HCT116 (cell line): Measurements from ENCODE around the gene MAP2K1.

ENCODE experiments used
- EZH2 ChIP-seq: fragments of 200-600 bp; sonication (generic); IDR thresholded peaks from 2 replicates; pipeline ENCODE4 v1.6.1; 2017; ENCODE audit warnings: antibody characterized with exemption, mixed run types
- POLR2A ChIP-seq: IDR thresholded peaks from 2 replicates; pipeline ENCODE4 v1.7.0; 2011; ENCODE audit warnings: borderline replicate concordance; ENCODE audit not compliant: insufficient read depth, insufficient read length; ENCODE audit errors: extremely low read depth
- POLR2AphosphoS5 ChIP-seq: IDR thresholded peaks from 2 replicates; pipeline ENCODE4 v1.6.1; 2011; ENCODE audit warnings: mild to moderate bottlenecking, low read depth, low read length, moderate library complexity
- RAD21 ChIP-seq: IDR thresholded peaks from 2 replicates; pipeline ENCODE4 v1.6.1; 2012; ENCODE audit warnings: low read depth, mild to moderate bottlenecking
- SIN3A ChIP-seq: IDR thresholded peaks from 2 replicates; pipeline ENCODE4 v1.6.1; 2012; ENCODE audit warnings: low read depth
- SP1 ChIP-seq: IDR thresholded peaks from 2 replicates; pipeline ENCODE4 v1.6.1; 2012; ENCODE audit warnings: low read depth
- TCF7L2 ChIP-seq: IDR thresholded peaks from 2 replicates; pipeline ENCODE4 v1.7.0; 2011; ENCODE audit warnings: borderline replicate concordance, inconsistent platforms; ENCODE audit not compliant: insufficient read depth, insufficient read length; ENCODE audit errors: extremely low read depth
- YY1 ChIP-seq: IDR thresholded peaks from 2 replicates; pipeline ENCODE4 v1.6.1; 2011; ENCODE audit warnings: low read length, low read depth, moderate library complexity, mild to moderate bottlenecking; ENCODE audit not compliant: insufficient replicate concordance; ENCODE audit errors: extremely low read depth
- ZFX ChIP-seq: fragments of 450-650 bp; IDR thresholded peaks from 2 replicates; pipeline ENCODE4 v1.6.1; 2017
- ZNF274 ChIP-seq: fragments of 200-500 bp; sonication (Bioruptor generic); IDR thresholded peaks from 2 replicates; pipeline ENCODE4 v1.6.1; 2014; ENCODE audit warnings: mild to moderate bottlenecking, low read depth, low read length, inconsistent platforms
- TF ChIP-seq, protein P1 (sequence below), 3 experiments: fragments of 200-600 bp in 1 of 3; sonication (generic) in 1 of 3; IDR thresholded peaks in 2 of 3; conservative IDR thresholded peaks in 1 of 3; 2 replicates each; pipeline ENCODE4 v1.5.1; 2012 to 2017; ENCODE audit warnings: low read depth in 2 of 3, low read length in 2 of 3, antibody characterized with exemption in 1 of 3, borderline replicate concordance in 1 of 3, control low read depth in 1 of 3, mild to moderate bottlenecking in 1 of 3, mixed read lengths in 1 of 3, mixed run types in 1 of 3, moderate library complexity in 1 of 3; ENCODE audit not compliant: insufficient read depth in 1 of 3
- TF ChIP-seq, protein P2 (sequence below): IDR thresholded peaks from 2 replicates; pipeline ENCODE4 v1.6.1; 2012
- TF ChIP-seq, protein P3 (sequence below): IDR thresholded peaks from 2 replicates; pipeline ENCODE4 v1.6.1; 2012; ENCODE audit warnings: low read depth

DNA sequence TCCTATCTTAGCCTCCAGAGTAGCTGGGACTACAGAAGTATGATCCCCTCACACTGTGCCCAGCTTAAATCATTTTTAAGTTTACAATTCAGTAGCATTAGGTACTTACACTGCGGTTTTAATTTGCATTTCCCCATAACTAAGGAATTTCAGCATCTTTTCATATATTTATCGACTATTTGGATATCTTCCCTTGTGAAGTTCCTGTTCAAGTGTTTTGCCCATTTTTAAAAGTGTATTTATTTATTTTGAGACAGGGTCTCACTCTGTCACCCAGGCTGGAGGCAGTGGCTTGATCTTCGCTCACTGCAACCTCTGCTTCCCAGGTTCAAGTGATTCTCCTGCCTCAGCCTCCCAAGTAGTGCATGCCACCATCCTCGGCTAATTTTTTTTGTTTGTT is 12.5 kb upstream of the MAP2K1 start:
- no peak for TF ChIP-seq TCF7L2
- TF ChIP-seq, protein P1, sequence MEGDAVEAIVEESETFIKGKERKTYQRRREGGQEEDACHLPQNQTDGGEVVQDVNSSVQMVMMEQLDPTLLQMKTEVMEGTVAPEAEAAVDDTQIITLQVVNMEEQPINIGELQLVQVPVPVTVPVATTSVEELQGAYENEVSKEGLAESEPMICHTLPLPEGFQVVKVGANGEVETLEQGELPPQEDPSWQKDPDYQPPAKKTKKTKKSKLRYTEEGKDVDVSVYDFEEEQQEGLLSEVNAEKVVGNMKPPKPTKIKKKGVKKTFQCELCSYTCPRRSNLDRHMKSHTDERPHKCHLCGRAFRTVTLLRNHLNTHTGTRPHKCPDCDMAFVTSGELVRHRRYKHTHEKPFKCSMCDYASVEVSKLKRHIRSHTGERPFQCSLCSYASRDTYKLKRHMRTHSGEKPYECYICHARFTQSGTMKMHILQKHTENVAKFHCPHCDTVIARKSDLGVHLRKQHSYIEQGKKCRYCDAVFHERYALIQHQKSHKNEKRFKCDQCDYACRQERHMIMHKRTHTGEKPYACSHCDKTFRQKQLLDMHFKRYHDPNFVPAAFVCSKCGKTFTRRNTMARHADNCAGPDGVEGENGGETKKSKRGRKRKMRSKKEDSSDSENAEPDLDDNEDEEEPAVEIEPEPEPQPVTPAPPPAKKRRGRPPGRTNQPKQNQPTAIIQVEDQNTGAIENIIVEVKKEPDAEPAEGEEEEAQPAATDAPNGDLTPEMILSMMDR (IDR thresholded peaks at IDR 0.05 in 2 of 3, conservative IDR thresholded peaks at IDR 0.05 in 1 of 3; ENCODE audit: borderline replicate concordance in 1 of 3, insufficient read depth in 1 of 3, low read depth in 2 of 3, low read length in 2 of 3): no peak
- no peak for TF ChIP-seq ZFX
- no peak for TF ChIP-seq POLR2AphosphoS5
- TF ChIP-seq SP1: no peak
- no peak for TF ChIP-seq ZNF274
- TF ChIP-seq POLR2A: no peak
- TF ChIP-seq RAD21: no peak
- TF ChIP-seq, protein P2, sequence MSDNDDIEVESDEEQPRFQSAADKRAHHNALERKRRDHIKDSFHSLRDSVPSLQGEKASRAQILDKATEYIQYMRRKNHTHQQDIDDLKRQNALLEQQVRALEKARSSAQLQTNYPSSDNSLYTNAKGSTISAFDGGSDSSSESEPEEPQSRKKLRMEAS: no peak
- no peak for TF ChIP-seq YY1
- no peak for TF ChIP-seq EZH2
- TF ChIP-seq, protein P3, sequence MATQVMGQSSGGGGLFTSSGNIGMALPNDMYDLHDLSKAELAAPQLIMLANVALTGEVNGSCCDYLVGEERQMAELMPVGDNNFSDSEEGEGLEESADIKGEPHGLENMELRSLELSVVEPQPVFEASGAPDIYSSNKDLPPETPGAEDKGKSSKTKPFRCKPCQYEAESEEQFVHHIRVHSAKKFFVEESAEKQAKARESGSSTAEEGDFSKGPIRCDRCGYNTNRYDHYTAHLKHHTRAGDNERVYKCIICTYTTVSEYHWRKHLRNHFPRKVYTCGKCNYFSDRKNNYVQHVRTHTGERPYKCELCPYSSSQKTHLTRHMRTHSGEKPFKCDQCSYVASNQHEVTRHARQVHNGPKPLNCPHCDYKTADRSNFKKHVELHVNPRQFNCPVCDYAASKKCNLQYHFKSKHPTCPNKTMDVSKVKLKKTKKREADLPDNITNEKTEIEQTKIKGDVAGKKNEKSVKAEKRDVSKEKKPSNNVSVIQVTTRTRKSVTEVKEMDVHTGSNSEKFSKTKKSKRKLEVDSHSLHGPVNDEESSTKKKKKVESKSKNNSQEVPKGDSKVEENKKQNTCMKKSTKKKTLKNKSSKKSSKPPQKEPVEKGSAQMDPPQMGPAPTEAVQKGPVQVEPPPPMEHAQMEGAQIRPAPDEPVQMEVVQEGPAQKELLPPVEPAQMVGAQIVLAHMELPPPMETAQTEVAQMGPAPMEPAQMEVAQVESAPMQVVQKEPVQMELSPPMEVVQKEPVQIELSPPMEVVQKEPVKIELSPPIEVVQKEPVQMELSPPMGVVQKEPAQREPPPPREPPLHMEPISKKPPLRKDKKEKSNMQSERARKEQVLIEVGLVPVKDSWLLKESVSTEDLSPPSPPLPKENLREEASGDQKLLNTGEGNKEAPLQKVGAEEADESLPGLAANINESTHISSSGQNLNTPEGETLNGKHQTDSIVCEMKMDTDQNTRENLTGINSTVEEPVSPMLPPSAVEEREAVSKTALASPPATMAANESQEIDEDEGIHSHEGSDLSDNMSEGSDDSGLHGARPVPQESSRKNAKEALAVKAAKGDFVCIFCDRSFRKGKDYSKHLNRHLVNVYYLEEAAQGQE: no peak
- no peak for TF ChIP-seq SIN3A
